Esophagus squamous epithelium (tissue), 5 donors: ENCODE measurements around the gene SELENOM. TPM values are rescaled to one million over a fixed set of nuclear protein-coding genes. Genes with fewer than 3 reads are reported as not detected.
A peak's percentile ranks its signal among the peaks of the same experiment; 100 is the strongest.

Source experiments
- DNase-seq: peaks from one replicate; lab custom pipeline; 2025; lab: John Stamatoyannopoulos, UW
- H3K27ac ChIP-seq, 4 donors: fragments of 200-600 bp; sonication (generic); one replicate each; pipeline ENCODE4 v1.5.1; 2016 to 2019; ENCODE audit warnings: mild to moderate bottlenecking in 1 of 4
- H3K27me3 ChIP-seq, 4 donors: fragments of 200-600 bp; sonication (generic); 1 replicate in 3 of 4; 2 replicates in 1 of 4; pipeline versions ENCODE4 v1.5.1 to v1.6.0; 2017 to 2021; ENCODE audit warnings: antibody characterized with exemption in 1 of 4
- H3K36me3 ChIP-seq, 3 donors: fragments of 200-600 bp; sonication (generic); one replicate each; pipeline ENCODE4 v1.5.1; 2016 to 2019
- H3K4me1 ChIP-seq, 3 donors: fragments of 200-600 bp; sonication (generic); one replicate each; pipeline ENCODE4 v1.5.1; 2017 to 2019
- H3K4me3 ChIP-seq, 4 donors: fragments of 200-600 bp; sonication (generic); 1 replicate in 3 of 4; 2 replicates in 1 of 4; pipeline ENCODE4 v1.5.1; 2016 to 2019; ENCODE audit warnings: mild to moderate bottlenecking in 2 of 4, moderate library complexity in 1 of 4
- H3K9me3 ChIP-seq, 3 donors: fragments of 200-600 bp; sonication (generic); one replicate each; pipeline ENCODE4 v1.5.1; 2016 to 2019
- CTCF ChIP-seq, 6 experiments: fragments of 450-650 bp in 4 of 6; fragments of 200-600 bp in 2 of 6; sonication (generic) in 2 of 6; IDR thresholded peaks; one replicate each; pipeline ENCODE4 v1.5.1; 2016 to 2019; ENCODE audit warnings: antibody characterized with exemption in 6 of 6, mild to moderate bottlenecking in 4 of 6, moderate library complexity in 4 of 6
- POLR2A ChIP-seq, 4 donors: fragments of 450-650 bp; IDR thresholded peaks; one replicate each; pipeline ENCODE4 v1.6.1; 2017; ENCODE audit warnings: antibody characterized with exemption in 4 of 4, mild to moderate bottlenecking in 4 of 4, moderate library complexity in 3 of 4
- WGBS, 2 donors: methylation state at CpG; one replicate each; pipeline ENCODE4 v1.1.5; 2018; 5-methylcytosine and 5-hydroxymethylcytosine counted together
- intact Hi-C: fragments of 100-400 bp; cut with DNase I; formaldehyde crosslinking; loops from one replicate; pipeline ENCODE4 v1.15.0; 2022
- total RNA-seq, 4 donors: library from RNA; depleted of rRNA; stranded (reverse); fragments of >200 nt; gene quantifications; one replicate each; pipeline ENCODE4 v1.1.0, GENCODE V29; 2016
- donor health status: DM: yes; HTN: yes; CAD: no.

Gene SELENOM
- total RNA-seq, 4 donors from 2014 or later: 13.3 to 291 (median 67.6) TPM

- no peak for DNase-seq
- Histone ChIP-seq H3K27ac (peak overlapping the region in 3 of 4 donors; percentile 87 to 95 (median 94)), H3K9me3 (no peaks in the 10 kb centered on the region), H3K4me1 (peaks cover 18 to 92% (median 30%) of the 10 kb centered on the region in 3 donors), H3K4me3 (peak overlapping the region in 2 of 4 donors; percentile 74 to 83), H3K36me3 (peaks cover 8 to 41% (median 13%) of the 10 kb centered on the region in 3 donors), H3K27me3 (no peaks in the 10 kb centered on the region)
- intact Hi-C loops: no loop called here
- no peak for TF ChIP-seq CTCF (IDR thresholded peaks at IDR 0.05)
- peak in 1 of 4 donors; percentile 29 for TF ChIP-seq POLR2A (IDR thresholded peaks at IDR 0.05)
- 76% methylated on average over 16 to 28 of the region's 33 CpGs for WGBS, 2 donors
Measured at GRCh38 chr22:31103899-31104694, 3.3 kb downstream of the SELENOM start.

- TF ChIP-seq CTCF (IDR thresholded peaks at IDR 0.05) (no peak), POLR2A (IDR thresholded peaks at IDR 0.05) (no peak)
- 55 to 71% methylated on average over 1 to 2 of the region's 2 CpGs for WGBS, 2 donors
- peaks cover 17 to 97% (median 31%) of the 10 kb centered on the region in 3 donors for H3K4me1 ChIP-seq
- no peak overlapping the region for H3K4me3 ChIP-seq
- intact Hi-C loops: no loop called here
- no peaks in the 10 kb centered on the region for H3K27me3 ChIP-seq
- no peak for DNase-seq
- H3K27ac ChIP-seq: peak overlapping the region; percentile 58 to 95 (median 90)
- no peaks in the 10 kb centered on the region for H3K9me3 ChIP-seq
- H3K36me3 ChIP-seq: peaks cover 8 to 51% (median 13%) of the 10 kb centered on the region in 3 donors
Measured at GRCh38 chr22:31103111-31103510, 4.3 kb downstream of the SELENOM start.

GRCh38 chr22:31102441-31103081 is 4.8 kb downstream of the SELENOM start:
- intact Hi-C loops: no loop called here
- Histone ChIP-seq H3K4me1 (peaks cover 12 to 96% (median 28%) of the 10 kb centered on the region in 3 donors), H3K4me3 (no peak overlapping the region), H3K9me3 (no peaks in the 10 kb centered on the region), H3K27ac (peak overlapping the region; percentile 58 to 95 (median 90)), H3K36me3 (peaks cover 8 to 56% (median 13%) of the 10 kb centered on the region in 3 donors), H3K27me3 (no peaks in the 10 kb centered on the region)
- TF ChIP-seq POLR2A (IDR thresholded peaks at IDR 0.05) (no peak), CTCF (IDR thresholded peaks at IDR 0.05) (no peak)
- DNase-seq: no peak
- WGBS, 2 donors: 60% methylated on average over 1 to 6 of the region's 8 CpGs

GRCh38 chr22:31100762-31101525 is 6.4 kb downstream of the SELENOM start:
- H3K4me1 ChIP-seq: peaks cover 12 to 90% (median 28%) of the 10 kb centered on the region in 3 donors
- H3K9me3 ChIP-seq: no peaks in the 10 kb centered on the region
- TF ChIP-seq POLR2A (IDR thresholded peaks at IDR 0.05): no peak
- no peak for TF ChIP-seq CTCF (IDR thresholded peaks at IDR 0.05)
- peak overlapping the region; percentile 2 to 95 (median 86) for H3K27ac ChIP-seq
- 83 to 86% methylated on average over 2 of the region's 18 CpGs for WGBS, 2 donors
- H3K36me3 ChIP-seq: peaks cover 18 to 73% (median 27%) of the 10 kb centered on the region in 3 donors
- no peaks in the 10 kb centered on the region for H3K27me3 ChIP-seq
- DNase-seq: no peak
- H3K4me3 ChIP-seq: no peak overlapping the region
- intact Hi-C loops: no loop called here
